ENCODE results near the gene NHERF1. TPM values are rescaled to one million over a fixed set of nuclear protein-coding genes. Genes with fewer than 3 reads are reported as not detected.

NHERF1 gene
- total RNA-seq, 1 experiment from 2014 or later: 90.8 TPM

GRCh38 chr17:74725111-74725510 is 23.3 kb upstream of the NHERF1 start:
- CTCF ChIA-PET: no interaction called here
- no peak overlapping the region for H3K27ac ChIP-seq (ENCODE audit: low read length)
- ATAC-seq: no peak
- H3K4me3 ChIP-seq (ENCODE audit: low read depth in 2 of 2, low read length in 2 of 2): no peak overlapping the region
- no peaks in the 10 kb centered on the region for H3K4me1 ChIP-seq (ENCODE audit: control insufficient read depth, insufficient read depth, low read length)
- DNase-seq (ENCODE audit: low read depth, low spot score): no peak
- in situ Hi-C loops (cut with HindIII; ENCODE audit: low pct_unique_long_range_greater_than_20kb, low sequenced_read_pairs) (no loop called here), intact Hi-C loops (cut with micrococcal nuclease; ENCODE audit: unreplicated experiment) (no loop called here)
- H3K9me3 ChIP-seq (ENCODE audit: control insufficient read depth, insufficient read depth, low read depth, low read length): no peaks in the 10 kb centered on the region
- TF ChIP-seq REST (IDR thresholded peaks at IDR 0.05; ENCODE audit: insufficient read depth in 1 of 2, low read depth in 2 of 2, low read length in 1 of 2) (no peak), CTCF (IDR thresholded peaks at IDR 0.05) (no peak), TCF7L2 (IDR thresholded peaks at IDR 0.05; ENCODE audit: low read depth, low read length) (no peak), POLR2AphosphoS5 (IDR thresholded peaks at IDR 0.05; ENCODE audit: low read depth, low read length) (no peak), SIN3A (IDR thresholded peaks at IDR 0.05; ENCODE audit: borderline replicate concordance, insufficient read depth, low read depth, low read length) (no peak)
- H3K27me3 ChIP-seq (ENCODE audit: control insufficient read depth, insufficient read depth, low read length): no peaks in the 10 kb centered on the region
- POLR2A ChIA-PET: no interaction called here
- no peaks in the 10 kb centered on the region for H3K36me3 ChIP-seq (ENCODE audit: control insufficient read depth, insufficient read depth, low read length)
- no TSS peak for BruUV-seq (replicated peaks)

GRCh38 chr17:74728033-74728701 is 20.3 kb upstream of the NHERF1 start:
- no TSS peak for BruUV-seq (replicated peaks)
- ChIA-PET CTCF (no interaction called here), POLR2A (no interaction called here)
- intact Hi-C loops (cut with micrococcal nuclease; ENCODE audit: unreplicated experiment) (no loop called here), in situ Hi-C loops (cut with HindIII; ENCODE audit: low pct_unique_long_range_greater_than_20kb, low sequenced_read_pairs) (no loop called here)
- Histone ChIP-seq H3K9me3 (ENCODE audit: control insufficient read depth, insufficient read depth, low read depth, low read length) (no peaks in the 10 kb centered on the region), H3K36me3 (ENCODE audit: control insufficient read depth, insufficient read depth, low read length) (no peaks in the 10 kb centered on the region), H3K4me1 (ENCODE audit: control insufficient read depth, insufficient read depth, low read length) (no peaks in the 10 kb centered on the region), H3K27ac (ENCODE audit: low read length) (no peak overlapping the region), H3K4me3 (ENCODE audit: low read depth in 2 of 2, low read length in 2 of 2) (no peak overlapping the region), H3K27me3 (ENCODE audit: control insufficient read depth, insufficient read depth, low read length) (no peaks in the 10 kb centered on the region)
- no peak for DNase-seq (ENCODE audit: low read depth, low spot score)
- TF ChIP-seq REST (IDR thresholded peaks at IDR 0.05; ENCODE audit: insufficient read depth in 1 of 2, low read depth in 2 of 2, low read length in 1 of 2): no peak
- no peak for TF ChIP-seq POLR2AphosphoS5 (IDR thresholded peaks at IDR 0.05; ENCODE audit: low read depth, low read length)
- TF ChIP-seq TCF7L2 (IDR thresholded peaks at IDR 0.05; ENCODE audit: low read depth, low read length): no peak
- no peak for TF ChIP-seq SIN3A (IDR thresholded peaks at IDR 0.05; ENCODE audit: borderline replicate concordance, insufficient read depth, low read depth, low read length)
- TF ChIP-seq CTCF (IDR thresholded peaks at IDR 0.05): no peak
- ATAC-seq: no peak
